Fibroblast of pulmonary artery (primary cell): ENCODE measurements around the gene CPNE7.
A peak's percentile ranks its signal among the peaks of the same experiment; 100 is the strongest.

ENCODE experiments used
- DNase-seq: peaks from one replicate; pipeline ENCODE4 v3.0.0-alpha.2; 2010; ENCODE audit warnings: low read depth
- H3K4me3 ChIP-seq: replicated peaks from 2 replicates; pipeline ENCODE4 v1.5.1; 2011; ENCODE audit warnings: low read depth, mild to moderate bottlenecking, control low read depth, low read length, moderate library complexity
- CTCF ChIP-seq: IDR thresholded peaks from 2 replicates; pipeline ENCODE4 v1.5.1; 2011; ENCODE audit warnings: mild to moderate bottlenecking, control low read depth, low read length, inconsistent platforms; ENCODE audit errors: missing control alignments

CPNE7 gene

GRCh38 chr16:89572485-89573205, 2.9 kb upstream of the CPNE7 start:
- DNase-seq: no peak
- H3K4me3 ChIP-seq: no peak overlapping the region
- TF ChIP-seq CTCF: no peak

- no peak overlapping the region for H3K4me3 ChIP-seq
- TF ChIP-seq CTCF: no peak
- no peak for DNase-seq
These were observed 1.5 kb upstream of the CPNE7 start for GRCh38 chr16:89573826-89574680.

- DNase-seq: peak; percentile 73
- peak overlapping the region; percentile 37 for H3K4me3 ChIP-seq
- peak; percentile 32 for TF ChIP-seq CTCF
These were observed 794 bp upstream of the CPNE7 start for GRCh38 chr16:89574681-89575246.

- no peak for TF ChIP-seq CTCF
- H3K4me3 ChIP-seq: peak overlapping the region; percentile 17
- DNase-seq: no peak
These were observed 846 bp downstream of the CPNE7 start for GRCh38 chr16:89576153-89577054.

- no peak overlapping the region for H3K4me3 ChIP-seq
- no peak for TF ChIP-seq CTCF
- DNase-seq: no peak
These were observed 1.6 kb downstream of the CPNE7 start for GRCh38 chr16:89577055-89577759.

GRCh38 chr16:89579351-89579750, 3.8 kb downstream of the CPNE7 start:
- TF ChIP-seq CTCF: no peak
- no peak overlapping the region for H3K4me3 ChIP-seq

More at GRCh38 chr16:89579351-89579750, 3.8 kb downstream of the CPNE7 start:
- no peak for DNase-seq
